H1 (cell line): ENCODE results near the gene NPSR1. TPM values are rescaled to one million over a fixed set of nuclear protein-coding genes. Genes with fewer than 3 reads are reported as not detected.

Experiments
- CTCF ChIA-PET: fragments of 300-600 bp; sonication (Branson Sonifier 250); formaldehyde crosslinking; loops from one replicate; lab custom pipeline; 2021; ENCODE audit not compliant: partially characterized antibody; lab: Charles Lee
- POLR2A ChIA-PET: fragments of 300-600 bp; sonication (Branson Sonifier 250); formaldehyde crosslinking; loops from one replicate; lab custom pipeline; 2021; ENCODE audit warnings: inconsistent platforms; ENCODE audit not compliant: partially characterized antibody; lab: Charles Lee
- DNase-seq, 2 experiments: peaks; one replicate each; pipeline versions ENCODE4 v3.0.0 to v3.0.0-alpha.2; 2010 to 2022; ENCODE audit warnings: low spot score in 2 of 2, low read depth in 1 of 2, mixed read lengths in 1 of 2
- FAIRE-seq: peaks from 2 replicates; lab custom pipeline; 2011; peaks lifted over from hg19 to GRCh38; lab: Jason Lieb, UNC
- H2AFZ ChIP-seq: 2 replicates; pipeline ENCODE4 v1.8.1; 2012; ENCODE audit warnings: low read length, inconsistent platforms
- H2AK5ac ChIP-seq: 2 replicates; pipeline ENCODE4 v1.6.1; 2013; ENCODE audit warnings: low read depth, low read length
- H2BK120ac ChIP-seq: replicated peaks from 2 replicates; pipeline ENCODE3; 2013; ENCODE audit warnings: low read depth, low read length, inconsistent platforms
- H2BK12ac ChIP-seq: 2 replicates; pipeline ENCODE4 v1.6.1; 2013; ENCODE audit warnings: low read depth, low read length
- H2BK15ac ChIP-seq: 2 replicates; pipeline ENCODE4 v1.6.1; 2013; ENCODE audit warnings: low read length
- H2BK20ac ChIP-seq: 2 replicates; pipeline ENCODE4 v1.6.1; 2013; ENCODE audit warnings: low read length
- H2BK5ac ChIP-seq: 2 replicates; pipeline ENCODE4 v1.6.1; 2013; ENCODE audit warnings: low read depth, low read length
- H3K14ac ChIP-seq: 2 replicates; pipeline ENCODE4 v1.6.1; 2013; ENCODE audit warnings: inconsistent platforms; ENCODE audit not compliant: insufficient read length
- H3K18ac ChIP-seq: 2 replicates; pipeline ENCODE4 v1.6.1; 2013; ENCODE audit warnings: low read length; ENCODE audit errors: extremely low read depth
- H3K23ac ChIP-seq: 2 replicates; pipeline ENCODE4 v1.6.1; 2013; ENCODE audit warnings: inconsistent platforms; ENCODE audit not compliant: insufficient read length
- H3K23me2 ChIP-seq: 2 replicates; pipeline ENCODE4 v1.6.1; 2013; ENCODE audit warnings: low read depth, low read length
- H3K27ac ChIP-seq: 2 replicates; pipeline ENCODE4 v1.6.1; 2011; ENCODE audit warnings: low read depth, low read length, inconsistent platforms
- H3K27me3 ChIP-seq, 4 experiments: replicated peaks in 1 of 4; 1 replicate in 1 of 4; 2 replicates in 3 of 4; pipeline versions ENCODE4 v1.6.1 to v1.8.1; 2011 to 2013; ENCODE audit warnings: low read length in 3 of 4, mild to moderate bottlenecking in 3 of 4, inconsistent platforms in 2 of 4, mixed read lengths in 2 of 4, moderate library complexity in 1 of 4; ENCODE audit not compliant: control insufficient read depth in 3 of 4, insufficient read depth in 3 of 4; ENCODE audit errors: extremely low read depth in 1 of 4
- H3K36me3 ChIP-seq, 4 experiments: 2 replicates each; pipeline versions ENCODE4 v1.6.1 to v1.8.1; 2011 to 2013; ENCODE audit warnings: mild to moderate bottlenecking in 4 of 4, low read length in 3 of 4, moderate library complexity in 2 of 4, control low read depth in 1 of 4, inconsistent platforms in 1 of 4; ENCODE audit not compliant: insufficient read depth in 4 of 4, control insufficient read depth in 2 of 4
- H3K4ac ChIP-seq: replicated peaks from 2 replicates; pipeline ENCODE3; 2013; ENCODE audit warnings: low read length, low read depth, mixed read lengths, inconsistent platforms; ENCODE audit not compliant: insufficient read length
- H3K4me1 ChIP-seq, 4 experiments: replicated peaks in 1 of 4; 1 replicate in 1 of 4; 2 replicates in 3 of 4; pipeline versions ENCODE4 v1.6.1 to v1.8.1; 2011 to 2013; ENCODE audit warnings: low read length in 3 of 4, inconsistent platforms in 2 of 4, mixed read lengths in 1 of 4; ENCODE audit not compliant: insufficient read depth in 4 of 4, control insufficient read depth in 3 of 4
- H3K4me2 ChIP-seq, 2 experiments: 2 replicates each; pipeline versions ENCODE4 v1.6.1 to v1.8.1; 2011 to 2013; ENCODE audit warnings: low read depth in 2 of 2, low read length in 2 of 2, control low read depth in 1 of 2, inconsistent platforms in 1 of 2, mild to moderate bottlenecking in 1 of 2; ENCODE audit not compliant: insufficient read depth in 1 of 2
- H3K4me3 ChIP-seq, 4 experiments: fragments of 200-600, 300-600 bp in 1 of 4; sonication (generic), shearing (Covaris generic), sonication (Bioruptor Twin) in 1 of 4; 2 replicates each; pipeline versions ENCODE4 v1.5.1 to v1.8.1; 2011 to 2016; ENCODE audit warnings: low read length in 4 of 4, low read depth in 3 of 4, control low read depth in 2 of 4, inconsistent platforms in 2 of 4, mild to moderate bottlenecking in 2 of 4, mixed read lengths in 1 of 4, moderate library complexity in 1 of 4; ENCODE audit not compliant: insufficient read depth in 2 of 4; ENCODE audit errors: extremely low read depth in 1 of 4
- H3K56ac ChIP-seq: replicated peaks from 2 replicates; pipeline ENCODE3; 2013; ENCODE audit warnings: low read depth, mild to moderate bottlenecking, mixed read lengths, low read length, inconsistent platforms; ENCODE audit not compliant: insufficient read length
- H3K79me1 ChIP-seq: 2 replicates; pipeline ENCODE4 v1.6.1; 2013; ENCODE audit warnings: low read depth, low read length, control low read depth
- H3K79me2 ChIP-seq, 2 experiments: 2 replicates each; pipeline versions ENCODE4 v1.6.1 to v1.8.1; 2012 to 2013; ENCODE audit warnings: low read length in 2 of 2, mild to moderate bottlenecking in 2 of 2, inconsistent platforms in 1 of 2; ENCODE audit not compliant: insufficient read depth in 2 of 2, control insufficient read depth in 1 of 2
- H3K9ac ChIP-seq, 4 experiments: replicated peaks in 1 of 4; 1 replicate in 1 of 4; 2 replicates in 3 of 4; pipeline versions ENCODE4 v1.6.1 to v1.8.1; 2011 to 2013; ENCODE audit warnings: low read depth in 3 of 4, low read length in 3 of 4, control low read depth in 2 of 4, mild to moderate bottlenecking in 2 of 4, moderate library complexity in 2 of 4, inconsistent platforms in 1 of 4; ENCODE audit errors: extremely low read depth in 1 of 4
- H3K9me3 ChIP-seq, 2 experiments: 2 replicates each; pipeline versions ENCODE4 v1.6.1 to v1.8.1; 2012 to 2013; ENCODE audit warnings: mild to moderate bottlenecking in 2 of 2, moderate library complexity in 2 of 2, control low read depth in 1 of 2, inconsistent platforms in 1 of 2, low read depth in 1 of 2, low read length in 1 of 2, mixed read lengths in 1 of 2; ENCODE audit not compliant: insufficient read depth in 2 of 2
- H4K20me1 ChIP-seq, 2 experiments: replicated peaks in 1 of 2; 2 replicates each; pipeline versions ENCODE3 to v1.8.1; 2011 to 2013; ENCODE audit warnings: inconsistent platforms in 2 of 2, low read length in 2 of 2, mild to moderate bottlenecking in 1 of 2; ENCODE audit not compliant: insufficient read depth in 2 of 2, control insufficient read depth in 1 of 2
- H4K5ac ChIP-seq: 2 replicates; pipeline ENCODE4 v1.6.1; 2013; ENCODE audit warnings: low read length, low read depth, mixed read lengths, inconsistent platforms; ENCODE audit not compliant: insufficient read length
- H4K8ac ChIP-seq: 2 replicates; pipeline ENCODE4 v1.8.0; 2013; ENCODE audit warnings: mild to moderate bottlenecking, moderate library complexity, low read length, inconsistent platforms; ENCODE audit not compliant: insufficient read depth; ENCODE audit errors: extremely low read depth
- H4K91ac ChIP-seq: replicated peaks from 2 replicates; pipeline ENCODE3; 2013; ENCODE audit warnings: low read length, mixed read lengths, inconsistent platforms; ENCODE audit not compliant: insufficient read length
- BCL11A ChIP-seq, 2 experiments: IDR thresholded peaks; one replicate each; pipeline ENCODE4 v1.6.1; 2011; ENCODE audit warnings: low read depth in 2 of 2, low read length in 2 of 2, mild to moderate bottlenecking in 2 of 2
- HDAC2 ChIP-seq, 2 experiments: fragments of 300-600 bp in 1 of 2; sonication (generic) in 1 of 2; IDR thresholded peaks; 2 replicates each; pipeline ENCODE4 v1.6.1; 2011 to 2012; ENCODE audit warnings: low read depth in 2 of 2, low read length in 2 of 2, mild to moderate bottlenecking in 2 of 2, moderate library complexity in 2 of 2, borderline replicate concordance in 1 of 2, inconsistent platforms in 1 of 2
- KDM1A ChIP-seq: fragments of 200-600, 300-600 bp; sonication (generic); IDR thresholded peaks from 2 replicates; pipeline ENCODE4 v1.7.1; 2016; ENCODE audit warnings: mild to moderate bottlenecking, low read length, borderline replicate concordance
- NRF1 ChIP-seq: IDR thresholded peaks from 2 replicates; pipeline ENCODE4 v1.6.1; 2011; ENCODE audit warnings: mild to moderate bottlenecking, low read depth, low read length, improper control_type of control experiment
- SAP30 ChIP-seq: fragments of 300-600 bp; sonication (generic); IDR thresholded peaks from 2 replicates; pipeline ENCODE4 v1.7.1; 2012; ENCODE audit warnings: low read length, moderate library complexity, mild to moderate bottlenecking, inconsistent platforms; ENCODE audit not compliant: insufficient read depth, insufficient replicate concordance
- SIRT6 ChIP-seq: IDR thresholded peaks from one replicate; pipeline ENCODE4 v1.7.1; 2012; ENCODE audit warnings: low read length, inconsistent platforms
- SP2 ChIP-seq: IDR thresholded peaks from 2 replicates; pipeline ENCODE4 v1.6.1; 2012; ENCODE audit warnings: mild to moderate bottlenecking, low read length, inconsistent platforms
- SUZ12 ChIP-seq: fragments of 200-600 bp; sonication (generic); IDR thresholded peaks from 2 replicates; pipeline ENCODE4 v1.6.1; 2012; ENCODE audit warnings: mild to moderate bottlenecking, inconsistent platforms, low read length, moderate library complexity, mixed read lengths
- TBP ChIP-seq: IDR thresholded peaks from 2 replicates; pipeline ENCODE4 v1.6.1; 2011; ENCODE audit warnings: low read depth, low read length, improper control_type of control experiment
- WGBS, 2 experiments: shearing (Covaris generic) in 1 of 2; methylation state at CpG; one replicate each; pipeline versions ENCODE4 v1.1.6 to v1.1.7; 2013 to 2015; ENCODE audit warnings: low lambda C conversion rate in 2 of 2, mixed read lengths in 2 of 2, inconsistent platforms in 1 of 2, low coverage in 1 of 2, missing lambda C conversion rate in 1 of 2; ENCODE audit not compliant: insufficient replicate concordance in 2 of 2, insufficient coverage in 1 of 2, insufficient read length in 1 of 2; ENCODE audit errors: extremely low coverage in 1 of 2, missing lambda C conversion rate in 1 of 2; 5-methylcytosine and 5-hydroxymethylcytosine counted together
- polyA plus RNA-seq, 7 experiments: library from polyadenylated mRNA; depleted of rRNA in 3 of 7; stranded (reverse) in 5 of 7; unstranded in 2 of 7; fragments of >200 nt in 5 of 7; fragments of 200-250 nt in 2 of 7; gene quantifications; 1 replicate in 5 of 7; 2 replicates in 1 of 7; 4 replicates in 1 of 7; pipeline versions ENCODE4 v1.2.1 to v1.2.3, GENCODE V29; 2011 to 2013; ENCODE audit warnings: missing spikeins in 2 of 7, mixed read lengths in 2 of 7
- total RNA-seq: library from RNA; stranded (reverse); fragmentation: NEBNext Ultra II Directional; extraction: Animal tissue kit (Norgen Biotek cat#: 25700); gene quantifications from 2 replicates; pipeline ENCODE4 v1.2.1, GENCODE V29; 2021

Gene NPSR1
- total and polyA plus RNA-seq, 2 of the 8 experiments (the other 6 are each of a cell fraction or from before 2014, with no cell fraction given), result not detected

GRCh38 chr7:34672430-34672829 is 14.4 kb downstream of the NPSR1 start:
- no peaks in the 10 kb centered on the region for H3K9me3 ChIP-seq
- POLR2A ChIA-PET, result no interaction called here
- TF ChIP-seq SUZ12 (no peak), KDM1A (no peak), SIRT6 (no peak), SP2 (no peak), SAP30 (no peak), NRF1 (no peak), HDAC2 (IDR thresholded peaks at IDR 0.05; ENCODE audit: borderline replicate concordance in 1 of 2, low read depth in 2 of 2, low read length in 2 of 2) (no peak), BCL11A (IDR thresholded peaks at IDR 0.05; ENCODE audit: low read depth in 2 of 2, low read length in 2 of 2) (no peak), TBP (no peak)
- no peaks in the 10 kb centered on the region for H3K27me3 ChIP-seq
- H3K4me3 ChIP-seq, result no peak overlapping the region
- no peak overlapping the region for H4K91ac ChIP-seq
- H3K27ac ChIP-seq, result no peak overlapping the region
- no peaks in the 10 kb centered on the region for H3K36me3 ChIP-seq
- WGBS, 2 experiments, result 90% methylated on average over 6 of the region's 6 CpGs; no CpG with 5 or more reads in 1 of the 2 experiments
- H3K4me1 ChIP-seq, result peaks cover 0 to 2% (median 0%) of the 10 kb centered on the region in 4 experiments; a peak in 1 of 7 replicates
- no peaks in the 10 kb centered on the region for H3K79me2 ChIP-seq
- H3K23me2 ChIP-seq, result no peaks in the 10 kb centered on the region
- no peak overlapping the region for H3K4ac ChIP-seq
- H2AFZ ChIP-seq, result no peak overlapping the region
- no peak overlapping the region for H2BK15ac ChIP-seq
- H3K4me2 ChIP-seq, result no peak overlapping the region
- CTCF ChIA-PET, result interaction anchor here (1.0 to 4.9 kb wide), 3 partner anchors 11 to 218 kb away, joined by 3 to 61 read pairs (median 3); partner anchors contain the start of gene NPSR1
- no peak overlapping the region for H2BK120ac ChIP-seq
- no peak overlapping the region for H4K5ac ChIP-seq
- H3K56ac ChIP-seq, result no peak overlapping the region
- no peaks in the 10 kb centered on the region for H4K20me1 ChIP-seq
- H3K18ac ChIP-seq, result no peak overlapping the region
- H2BK12ac ChIP-seq, result no peak overlapping the region
- no peaks in the 10 kb centered on the region for H3K79me1 ChIP-seq
- H2AK5ac ChIP-seq, result no peak overlapping the region
- no peak overlapping the region for H3K14ac ChIP-seq
- H4K8ac ChIP-seq, result no peak overlapping the region
- no peak overlapping the region for H2BK20ac ChIP-seq
- no peak for DNase-seq
- no peak for FAIRE-seq
- no peak overlapping the region for H3K9ac ChIP-seq
- H3K23ac ChIP-seq, result no peak overlapping the region
- H2BK5ac ChIP-seq, result no peak overlapping the region
